ENCODE results near the gene PINLYP.
"Not testable (repeated sequence)": the region's sequence is repeated elsewhere in the genome, so short reads cannot be mapped to it uniquely, and the experiment has no call there.

Gene PINLYP

GRCh38 chr19:43581467-43581866 is 5.9 kb downstream of the PINLYP start:
- no peak for TF ChIP-seq CTCF (IDR thresholded peaks at IDR 0.05; ENCODE audit: low read depth, low read length)
- DNase-seq (ENCODE audit: low read depth, low spot score), result no peak
- H3K4me3 ChIP-seq (ENCODE audit: low read depth, low read length), result no peak overlapping the region
- in situ Hi-C loops (cut with HindIII; ENCODE audit: low sequenced_read_pairs), result no loop called here

- TF ChIP-seq CTCF (IDR thresholded peaks at IDR 0.05; ENCODE audit: low read depth, low read length), result no peak
- in situ Hi-C loops (cut with HindIII; ENCODE audit: low sequenced_read_pairs), result no loop called here
- no peak for DNase-seq (ENCODE audit: low read depth, low spot score)
- no peak overlapping the region for H3K4me3 ChIP-seq (ENCODE audit: low read depth, low read length)
Observed at GRCh38 chr19:43582495-43582894, 6.9 kb downstream of the PINLYP start.

GRCh38 chr19:43584484-43584883 is 8.9 kb downstream of the PINLYP start:
- in situ Hi-C loops (cut with HindIII; ENCODE audit: low sequenced_read_pairs), result no loop called here

GRCh38 chr19:43586346-43586745 is 10.7 kb downstream of the PINLYP start:
- TF ChIP-seq CTCF (IDR thresholded peaks at IDR 0.05; ENCODE audit: low read depth, low read length), result no peak
- H3K4me3 ChIP-seq (ENCODE audit: low read depth, low read length), result no peak overlapping the region
- no peak for DNase-seq (ENCODE audit: low read depth, low spot score)
- in situ Hi-C loops (cut with HindIII; ENCODE audit: low sequenced_read_pairs), result no loop called here

More at GRCh38 chr19:43584484-43584883, 8.9 kb downstream of the PINLYP start:
- no peak for TF ChIP-seq CTCF (IDR thresholded peaks at IDR 0.05; ENCODE audit: low read depth, low read length)
- DNase-seq (ENCODE audit: low read depth, low spot score), result no peak
- no peak overlapping the region for H3K4me3 ChIP-seq (ENCODE audit: low read depth, low read length)

GRCh38 chr19:43587029-43587428 is 11.4 kb downstream of the PINLYP start:
- DNase-seq (ENCODE audit: low read depth, low spot score); H3K4me3 ChIP-seq (ENCODE audit: low read depth, low read length); in situ Hi-C loops (cut with HindIII; ENCODE audit: low sequenced_read_pairs): not testable (repeated sequence)

GRCh38 chr19:43589277-43589676 is 13.7 kb downstream of the PINLYP start:
- in situ Hi-C loops (cut with HindIII; ENCODE audit: low sequenced_read_pairs), result no loop called here
- no peak overlapping the region for H3K4me3 ChIP-seq (ENCODE audit: low read depth, low read length)
- TF ChIP-seq CTCF (IDR thresholded peaks at IDR 0.05; ENCODE audit: low read depth, low read length), result no peak
- no peak for DNase-seq (ENCODE audit: low read depth, low spot score)

GRCh38 chr19:43589678-43590077 is 14.1 kb downstream of the PINLYP start:
- in situ Hi-C loops (cut with HindIII; ENCODE audit: low sequenced_read_pairs), result no loop called here
- H3K4me3 ChIP-seq (ENCODE audit: low read depth, low read length), result no peak overlapping the region
- DNase-seq (ENCODE audit: low read depth, low spot score), result no peak
- no peak for TF ChIP-seq CTCF (IDR thresholded peaks at IDR 0.05; ENCODE audit: low read depth, low read length)
